K562 (cell line): ENCODE measurements around the gene CCDC17. TPM values are rescaled to one million over a fixed set of nuclear protein-coding genes. Genes with fewer than 3 reads are reported as not detected.

Experiments used
- ARID2 ChIP-seq: fragments of 450-650 bp; IDR thresholded peaks from 2 replicates; pipeline ENCODE4 v1.6.1; 2017; ENCODE audit warnings: antibody characterized with exemption, mild to moderate bottlenecking
- ETS1 ChIP-seq: conservative IDR thresholded peaks from 2 replicates; pipeline ENCODE4 v1.6.1; 2011; ENCODE audit warnings: low read depth, mild to moderate bottlenecking, low read length; ENCODE audit not compliant: control insufficient read depth
- HOMEZ ChIP-seq: fragments of 250-450 bp; sonication (Bioruptor Pico); IDR thresholded peaks from 2 replicates; pipeline ENCODE4 v1.4.0; 2020; ENCODE audit warnings: mild to moderate bottlenecking, moderate library complexity
- L3MBTL2 ChIP-seq: fragments of 450-650 bp; IDR thresholded peaks from 2 replicates; pipeline ENCODE4 v1.6.1; 2016; ENCODE audit warnings: mild to moderate bottlenecking, moderate library complexity
- MEIS2 ChIP-seq: fragments of 450-650 bp; IDR thresholded peaks from 2 replicates; pipeline ENCODE4 v1.6.1; 2014; ENCODE audit warnings: mild to moderate bottlenecking; ENCODE audit not compliant: partially characterized antibody
- MTF1 ChIP-seq: fragments of 250-450 bp; sonication (Bioruptor Pico); IDR thresholded peaks from 2 replicates; pipeline ENCODE4 v1.9.0; 2021; ENCODE audit warnings: moderate library complexity, mild to moderate bottlenecking, inconsistent platforms, borderline replicate concordance
- PATZ1 ChIP-seq: fragments of 250-450 bp; sonication (Bioruptor Pico); IDR thresholded peaks from 2 replicates; pipeline ENCODE4 v1.5.0; 2020; ENCODE audit warnings: mild to moderate bottlenecking, borderline replicate concordance
- PYGO2 ChIP-seq: fragments of 450-650 bp; IDR thresholded peaks from 2 replicates; pipeline ENCODE4 v1.6.1; 2016; ENCODE audit warnings: mild to moderate bottlenecking, missing genetic modification characterization, moderate library complexity, missing compliant biosample characterization
- TEAD4 ChIP-seq, 2 experiments: sonication (generic) in 1 of 2; formaldehyde crosslinking in 1 of 2; IDR thresholded peaks; 2 replicates each; pipeline versions ENCODE4 v1.6.1 to v1.8.0; 2012 to 2022; ENCODE audit warnings: borderline replicate concordance in 1 of 2, inconsistent platforms in 1 of 2, low read length in 1 of 2, mild to moderate bottlenecking in 1 of 2, missing genetic modification reagents in 1 of 2
- ZBTB9 ChIP-seq: fragments of 450-650 bp; formaldehyde crosslinking; IDR thresholded peaks from 2 replicates; pipeline ENCODE4 v1.4.0; 2020; ENCODE audit warnings: mild to moderate bottlenecking, moderate library complexity
- ZNF197 ChIP-seq: fragments of 200-800 bp; sonication (Bioruptor generic); IDR thresholded peaks from 2 replicates; pipeline ENCODE4 v1.6.1; 2016; ENCODE audit warnings: low read depth, missing genetic modification characterization, missing compliant biosample characterization
- ZNF561 ChIP-seq: fragments of 450-650 bp; formaldehyde crosslinking; conservative IDR thresholded peaks from 2 replicates; pipeline ENCODE4 v1.4.0; 2020; ENCODE audit warnings: mild to moderate bottlenecking, moderate library complexity
- ZNF609 ChIP-seq: sonication (generic); formaldehyde crosslinking; IDR thresholded peaks from 2 replicates; pipeline ENCODE4 v1.8.1; 2023; ENCODE audit warnings: missing genetic modification reagents, mild to moderate bottlenecking, borderline replicate concordance
- ZNF644 ChIP-seq: fragments of 200-800 bp; sonication (Bioruptor generic); IDR thresholded peaks from 2 replicates; pipeline ENCODE4 v1.6.1; 2016; ENCODE audit warnings: low read depth, missing genetic modification characterization, missing compliant biosample characterization
- ZNF830 ChIP-seq: fragments of 250-450 bp; sonication (Bioruptor Pico); IDR thresholded peaks from 2 replicates; pipeline ENCODE4 v1.5.0; 2021; ENCODE audit warnings: mild to moderate bottlenecking
- polyA plus RNA-seq, 8 experiments: library from polyadenylated mRNA; depleted of rRNA in 4 of 8; stranded (reverse) in 5 of 8; unstranded in 3 of 8; fragments of >200 nt; fragmentation: Nextera tagmentation in 2 of 8; fragmentation: Illumina TruSeq in 1 of 8; extraction: Ambion mirVana in 2 of 8; extraction: Trizol in 1 of 8; gene quantifications; 2 replicates each; pipeline versions ENCODE4 v1.2.1 to v1.2.3, GENCODE V29; 2011 to 2014; ENCODE audit warnings: inconsistent platforms in 1 of 8, missing spikeins in 1 of 8
- total RNA-seq, 7 experiments: library from RNA; depleted of rRNA in 6 of 7; stranded (reverse); fragments of >200 nt in 6 of 7; fragmentation: Illumina TruSeq in 2 of 7; extraction: Trizol in 2 of 7; gene quantifications; 2 replicates each; pipeline versions ENCODE4 v1.2.1 to v1.2.3, GENCODE V29; 2011 to 2021; ENCODE audit warnings: low replicate concordance in 1 of 7

Gene CCDC17
- total and polyA plus RNA-seq, 9 of the 15 experiments (the other 6 are each of a cell fraction or from before 2014, with no cell fraction given) = 0.20 to 2.4 (median 0.85) TPM

- TF ChIP-seq PYGO2 (tag) (no peak), HOMEZ (CRISPR knock-in tag) (no peak), ZNF197 (CRISPR knock-in tag) (no peak), ETS1 (peak; percentile 65), ZNF609 (CRISPR knock-in tag) (no peak), ZNF561 (CRISPR knock-in tag) (no peak), PATZ1 (CRISPR knock-in tag) (no peak), ZNF830 (CRISPR knock-in tag) (no peak), L3MBTL2 (peak; percentile 84), MEIS2 (no peak), TEAD4 (IDR thresholded peaks at IDR 0.05; ENCODE audit: low read length) (no peak), TEAD4 (CRISPR knock-in tag; IDR thresholded peaks at IDR 0.05; ENCODE audit: borderline replicate concordance) (no peak), ZNF644 (no peak), ARID2 (no peak), MTF1 (CRISPR knock-in tag) (no peak), ZBTB9 (CRISPR knock-in tag) (no peak; the same call in 1 of the 2 replicates)
Measured at GRCh38 chr1:45584351-45585109, 39.3 kb downstream of the CCDC17 start (continued).
